HFF-Myc (cell line): Measurements from ENCODE around the gene REEP5.

ENCODE experiments used
- DNase-seq: peaks from one replicate; pipeline ENCODE4 v3.0.0-alpha.2; 2011; ENCODE audit warnings: low read depth; ENCODE audit errors: extremely low read depth
- H3K4me3 ChIP-seq: replicated peaks from 2 replicates; pipeline ENCODE4 v1.5.1; 2011; ENCODE audit warnings: low read depth, mild to moderate bottlenecking, control low read depth, low read length
- CTCF ChIP-seq: IDR thresholded peaks from 2 replicates; pipeline ENCODE4 v1.5.1; 2012; ENCODE audit warnings: mild to moderate bottlenecking, low read depth, low read length, control low read depth; ENCODE audit errors: missing control alignments

Gene REEP5

DNA sequence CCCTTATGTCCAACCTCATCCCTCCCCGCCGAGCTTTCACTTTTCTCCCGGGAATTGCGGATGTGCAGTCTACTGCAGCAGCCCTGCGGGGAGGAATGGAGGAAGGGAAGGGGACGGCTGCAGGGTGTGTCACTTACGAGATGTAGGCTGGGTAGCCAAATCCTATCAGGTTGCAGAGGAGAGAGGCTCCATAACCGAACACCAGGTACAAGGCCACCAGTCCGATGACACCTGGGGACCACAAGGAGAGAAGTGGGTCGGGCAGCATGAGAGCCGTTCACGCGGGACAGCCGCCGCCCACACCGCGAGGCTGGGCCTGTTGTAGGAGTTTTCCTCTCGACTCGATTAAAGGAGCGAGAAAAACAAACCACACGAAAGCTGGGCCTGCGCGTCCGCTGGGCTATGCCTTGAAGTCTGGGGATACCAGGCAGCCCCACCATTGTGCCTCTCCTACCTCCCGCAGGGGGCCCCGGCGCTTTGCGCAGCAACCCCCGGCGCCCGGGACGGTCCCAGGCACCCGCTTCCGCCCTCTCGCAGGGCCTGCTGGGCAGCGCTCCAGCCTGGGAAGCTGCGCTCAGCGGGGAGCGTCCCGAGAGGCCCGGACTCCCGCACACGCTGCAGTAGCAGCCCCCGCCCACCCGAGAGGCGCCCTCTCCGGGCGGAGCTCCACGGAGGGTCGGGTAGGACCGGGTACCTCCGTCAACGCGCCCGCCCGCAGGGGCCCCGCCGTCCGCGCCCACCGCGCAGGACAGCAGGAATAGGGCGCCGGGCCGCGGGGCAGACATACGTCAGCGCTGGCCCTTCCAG lies 798 bp downstream of the REEP5 start:
- no peak for DNase-seq
- no peak for TF ChIP-seq CTCF
- H3K4me3 ChIP-seq: peak overlapping the region; percentile 69

- no peak overlapping the region; the same call in 1 of the 2 replicates for H3K4me3 ChIP-seq
- no peak for TF ChIP-seq CTCF
- no peak for DNase-seq
Observed at GRCh38 chr5:112919972-112920371, 2.1 kb downstream of the REEP5 start.

GRCh38 chr5:112918679-112919078 lies 3.3 kb downstream of the REEP5 start:
- no peak for DNase-seq
- H3K4me3 ChIP-seq: no peak overlapping the region
- no peak for TF ChIP-seq CTCF

GRCh38 chr5:112918136-112918535 lies 3.9 kb downstream of the REEP5 start:
- no peak for TF ChIP-seq CTCF
- no peak overlapping the region for H3K4me3 ChIP-seq

GRCh38 chr5:112917453-112917995 lies 4.5 kb downstream of the REEP5 start:
- no peak for DNase-seq
- H3K4me3 ChIP-seq: no peak overlapping the region
- peak; percentile 44 for TF ChIP-seq CTCF

More at GRCh38 chr5:112918136-112918535, 3.9 kb downstream of the REEP5 start:
- DNase-seq: no peak

DNA sequence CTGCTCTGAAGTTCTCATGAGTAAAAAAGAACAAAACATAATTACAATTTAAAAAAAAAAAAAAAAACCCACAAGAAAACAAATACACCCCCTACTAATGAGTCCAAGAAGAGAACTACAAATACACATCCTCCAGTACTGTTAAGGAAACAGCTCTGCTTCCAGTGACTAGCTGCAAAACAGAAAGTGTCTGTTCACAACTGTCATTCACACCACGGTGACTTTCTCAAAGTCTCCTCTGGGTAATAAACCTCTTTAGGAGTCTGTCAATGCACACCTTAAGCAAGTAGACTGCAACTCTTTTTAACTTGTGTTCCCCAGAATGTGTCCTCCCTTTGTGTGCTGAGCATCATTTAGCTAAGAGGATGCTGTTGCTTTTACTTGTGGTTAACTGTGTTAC lies 6.2 kb downstream of the REEP5 start:
- no peak overlapping the region for H3K4me3 ChIP-seq
- no peak for DNase-seq
- no peak for TF ChIP-seq CTCF
